Jurkat, Clone E6-1 (cell line): ENCODE data around the gene BRAF.
"Not testable (repeated sequence)": the region's sequence is repeated elsewhere in the genome, so short reads cannot be mapped to it uniquely, and the experiment has no call there.

Experiments used
- DNase-seq: peaks from one replicate; pipeline ENCODE4 v3.0.0-alpha.2; 2011; ENCODE audit warnings: low read depth, low spot score
- H3K4me3 ChIP-seq: 2 replicates; pipeline ENCODE4 v1.5.1; 2011; ENCODE audit warnings: mild to moderate bottlenecking, low read length, control low read depth, moderate library complexity

Gene BRAF

DNA sequence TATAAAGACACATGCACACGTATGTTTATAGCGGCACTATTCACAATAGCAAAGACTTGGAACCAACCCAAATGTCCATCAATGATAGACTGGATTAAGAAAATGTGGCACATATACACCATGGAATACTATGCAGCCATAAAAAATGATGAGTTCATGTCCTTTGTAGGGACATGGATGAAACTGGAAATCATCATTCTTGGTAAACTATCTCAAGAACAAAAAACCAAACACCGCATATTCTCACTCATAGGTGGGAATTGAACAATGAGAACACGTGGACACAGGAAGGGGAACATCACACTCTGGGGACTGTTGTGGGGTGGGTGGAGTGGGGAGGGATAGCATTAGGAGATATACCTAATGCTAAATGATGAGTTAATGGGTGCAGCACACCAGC, 181.5 kb downstream of the BRAF start:
- not testable (repeated sequence) for H3K4me3 ChIP-seq, DNase-seq

DNA sequence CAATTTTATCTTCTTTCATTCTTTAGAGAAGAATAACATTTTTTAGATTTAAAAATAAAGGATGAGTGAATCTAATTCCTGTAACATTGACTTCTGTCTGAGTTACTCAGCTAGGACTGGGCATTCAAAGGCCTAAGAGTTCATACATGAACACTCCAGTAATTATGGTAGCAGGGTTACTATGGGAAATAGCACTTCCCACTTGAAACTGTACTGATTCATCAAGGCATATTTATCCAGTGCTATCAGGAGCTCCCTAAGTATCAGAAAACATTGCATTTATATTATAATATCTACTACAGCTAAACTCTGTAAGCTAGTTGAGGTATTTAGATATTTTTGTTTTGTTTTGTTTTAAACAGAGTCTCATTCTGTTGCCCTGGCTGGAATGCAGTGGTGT, 186.4 kb downstream of the BRAF start:
- H3K4me3 ChIP-seq, result no peak overlapping the region
- no peak for DNase-seq

DNA sequence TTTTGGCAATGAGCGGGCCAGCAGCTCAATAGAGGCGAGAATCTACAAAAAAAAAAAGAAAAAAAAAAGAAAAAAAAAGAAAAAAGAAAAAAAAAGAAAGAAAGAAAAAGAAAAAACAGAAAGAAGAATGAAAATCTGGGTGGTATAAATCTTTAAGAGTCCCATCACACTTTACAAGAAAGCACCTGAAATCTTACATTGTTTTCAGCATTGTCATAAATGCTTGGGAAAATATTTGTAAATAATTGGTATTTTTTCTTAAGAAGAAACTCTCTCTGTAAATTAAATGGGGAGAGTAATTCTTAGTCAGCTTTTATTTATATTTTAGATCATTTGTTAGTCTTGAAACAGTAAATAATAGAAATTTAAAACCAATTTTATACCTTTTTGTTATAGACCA, 190.0 kb downstream of the BRAF start:
- H3K4me3 ChIP-seq, result no peak overlapping the region
- no peak for DNase-seq

DNA sequence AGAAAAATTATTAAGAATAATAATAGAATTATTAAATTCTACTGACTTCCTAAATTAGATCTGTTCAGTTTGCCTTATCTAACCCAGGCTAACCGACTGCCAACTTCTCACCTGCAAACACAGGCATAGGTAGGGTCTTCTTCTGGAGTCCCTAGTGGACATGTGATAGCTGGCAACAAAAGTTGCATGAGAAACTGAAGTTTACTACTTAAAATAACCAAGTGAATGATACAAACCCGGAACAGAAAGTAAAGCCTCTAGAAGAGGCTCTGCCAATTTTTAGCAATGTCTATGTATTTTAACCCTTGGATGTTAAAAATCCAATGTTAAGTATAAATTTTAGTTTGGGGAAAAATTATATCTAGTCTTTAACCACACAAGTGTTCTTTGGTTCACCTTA, 190.6 kb downstream of the BRAF start:
- H3K4me3 ChIP-seq, result no peak overlapping the region
- DNase-seq, result no peak

DNA sequence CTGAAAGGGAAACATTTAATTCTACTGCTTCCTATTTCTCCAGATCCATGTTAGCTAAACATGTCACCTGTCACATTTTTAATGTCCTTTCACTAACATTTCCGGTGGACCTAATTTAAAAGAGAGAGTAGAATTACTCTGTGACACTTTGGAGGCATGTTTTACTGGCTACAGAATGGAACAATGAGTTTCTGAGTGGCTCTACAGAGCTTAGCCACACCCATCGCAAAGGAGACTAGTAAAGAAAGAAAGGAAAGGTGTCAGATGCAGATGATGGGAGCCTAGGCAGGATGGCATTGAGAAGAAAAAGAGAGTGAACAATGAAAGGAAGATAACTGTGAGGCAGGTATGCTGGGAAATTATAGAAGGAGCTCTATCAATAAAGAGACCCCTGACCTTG, 192.3 kb downstream of the BRAF start:
- no peak for DNase-seq
- no peak overlapping the region for H3K4me3 ChIP-seq

DNA sequence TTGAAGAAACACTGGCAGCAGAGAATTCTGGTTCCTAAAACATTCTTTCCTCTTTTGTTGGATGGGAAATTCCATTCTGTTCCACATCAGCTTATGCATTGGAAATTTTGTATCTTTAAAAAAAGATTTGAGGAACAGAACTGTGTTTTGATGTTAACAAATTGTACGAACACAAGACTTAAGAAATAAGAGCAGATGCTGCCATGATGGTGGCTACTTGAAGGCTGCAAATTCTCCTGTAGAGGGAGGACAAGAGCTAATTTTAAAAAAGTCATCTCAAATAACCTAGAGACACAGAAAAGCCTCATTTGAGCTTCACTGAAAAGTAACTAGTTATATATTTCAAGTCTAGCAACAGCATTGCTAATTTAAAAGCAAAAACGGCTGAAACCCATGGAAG, 198.4 kb downstream of the BRAF start:
- peak; percentile 19 for DNase-seq
- H3K4me3 ChIP-seq, result no peak overlapping the region

DNA sequence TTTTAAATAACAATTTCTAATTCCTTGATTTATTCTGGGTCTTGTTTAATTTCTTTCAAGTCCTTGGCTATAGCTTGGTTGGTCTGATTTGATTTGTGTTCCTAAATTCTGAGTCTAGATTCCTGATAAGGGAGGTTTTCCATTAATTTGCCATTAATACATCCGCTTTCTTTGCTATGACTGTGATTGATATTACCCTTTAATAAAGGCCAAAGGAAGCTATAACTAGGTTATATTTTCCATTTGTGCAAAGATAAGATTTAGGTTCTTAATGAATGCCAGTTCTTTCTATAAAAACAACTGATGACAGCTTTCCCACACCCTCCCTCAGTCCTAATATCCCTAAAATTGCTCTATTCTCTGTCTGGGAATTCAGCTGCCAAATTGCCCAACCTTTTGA, 200.0 kb downstream of the BRAF start:
- H3K4me3 ChIP-seq, result no peak overlapping the region
- no peak for DNase-seq

DNA sequence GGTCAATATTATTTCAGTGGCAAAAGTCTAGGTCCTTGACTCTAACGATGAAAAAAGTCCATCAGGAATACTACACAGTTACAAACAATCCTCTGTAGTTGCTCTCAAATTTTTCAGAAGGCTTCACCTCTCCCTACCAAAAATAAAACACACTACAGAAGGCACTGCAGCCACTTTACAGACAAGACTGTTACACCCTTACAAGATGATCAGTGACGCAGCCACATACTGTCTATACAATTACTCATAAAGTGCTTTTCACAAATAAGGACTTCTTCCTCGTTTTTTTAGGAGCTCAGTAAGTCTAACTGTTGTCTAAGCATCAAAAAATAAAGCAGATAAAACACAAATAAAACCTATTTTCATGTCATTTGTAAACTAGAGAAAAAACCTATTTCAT, 201.2 kb downstream of the BRAF start:
- no peak overlapping the region for H3K4me3 ChIP-seq
- DNase-seq, result no peak

DNA sequence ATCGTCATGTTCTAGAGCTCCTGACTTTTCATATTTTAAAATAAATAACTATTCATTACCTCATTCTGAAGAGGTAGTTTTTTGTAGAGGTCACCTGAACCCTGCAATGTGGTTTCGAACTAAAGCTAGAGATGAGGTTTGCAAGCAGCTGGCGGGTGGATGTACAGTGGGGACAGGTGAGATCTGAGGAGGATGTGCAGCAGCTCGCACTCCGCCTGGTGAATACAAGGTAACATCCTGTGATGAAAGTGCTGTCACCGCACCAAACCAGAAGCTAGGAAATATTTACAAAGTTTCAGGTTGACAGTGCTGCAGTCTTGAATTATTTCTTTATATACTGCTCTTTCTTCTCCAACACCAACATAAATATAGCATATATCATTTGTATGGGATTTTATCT, 201.7 kb downstream of the BRAF start:
- no peak overlapping the region for H3K4me3 ChIP-seq
- no peak for DNase-seq

DNA sequence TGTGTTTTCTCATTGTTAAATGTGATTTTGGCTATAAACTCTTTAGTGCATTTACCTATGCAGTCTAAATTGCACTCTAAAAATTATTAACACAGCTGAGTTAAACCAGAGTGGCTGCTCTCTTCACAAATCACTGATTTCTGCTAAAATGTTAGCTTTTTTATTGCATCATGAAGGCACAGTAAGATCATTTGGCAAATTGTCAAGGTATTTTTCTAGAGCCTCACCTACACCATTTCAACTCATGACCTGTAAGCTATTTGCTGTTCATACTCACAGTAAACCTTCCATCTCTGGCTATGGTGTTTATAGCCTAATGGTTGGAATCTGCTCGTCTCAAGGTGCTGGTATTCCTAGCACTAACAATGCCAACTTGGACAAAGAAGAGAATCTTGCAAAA, 202.5 kb downstream of the BRAF start:
- H3K4me3 ChIP-seq, result no peak overlapping the region
- DNase-seq, result no peak

DNA sequence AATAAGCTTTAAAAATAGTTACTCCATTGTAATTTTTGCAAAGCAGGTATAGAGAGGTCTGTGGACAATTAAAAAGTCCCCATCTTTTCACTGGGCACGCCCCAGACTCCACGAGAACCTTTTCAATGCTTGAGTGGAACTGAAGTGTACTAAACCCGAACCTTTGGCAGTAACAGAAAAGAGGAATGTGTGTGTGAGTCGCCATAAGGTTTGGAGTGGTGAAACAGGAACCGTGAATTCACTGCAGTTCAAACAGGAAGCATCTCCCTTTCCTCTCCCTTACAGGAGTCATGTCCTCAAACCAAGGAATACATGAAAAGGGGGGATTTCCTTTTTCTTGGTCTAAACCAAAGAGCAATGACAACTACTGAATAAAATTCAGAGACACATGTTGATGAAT, 205.0 kb downstream of the BRAF start:
- DNase-seq, result no peak
- H3K4me3 ChIP-seq, result no peak overlapping the region

DNA sequence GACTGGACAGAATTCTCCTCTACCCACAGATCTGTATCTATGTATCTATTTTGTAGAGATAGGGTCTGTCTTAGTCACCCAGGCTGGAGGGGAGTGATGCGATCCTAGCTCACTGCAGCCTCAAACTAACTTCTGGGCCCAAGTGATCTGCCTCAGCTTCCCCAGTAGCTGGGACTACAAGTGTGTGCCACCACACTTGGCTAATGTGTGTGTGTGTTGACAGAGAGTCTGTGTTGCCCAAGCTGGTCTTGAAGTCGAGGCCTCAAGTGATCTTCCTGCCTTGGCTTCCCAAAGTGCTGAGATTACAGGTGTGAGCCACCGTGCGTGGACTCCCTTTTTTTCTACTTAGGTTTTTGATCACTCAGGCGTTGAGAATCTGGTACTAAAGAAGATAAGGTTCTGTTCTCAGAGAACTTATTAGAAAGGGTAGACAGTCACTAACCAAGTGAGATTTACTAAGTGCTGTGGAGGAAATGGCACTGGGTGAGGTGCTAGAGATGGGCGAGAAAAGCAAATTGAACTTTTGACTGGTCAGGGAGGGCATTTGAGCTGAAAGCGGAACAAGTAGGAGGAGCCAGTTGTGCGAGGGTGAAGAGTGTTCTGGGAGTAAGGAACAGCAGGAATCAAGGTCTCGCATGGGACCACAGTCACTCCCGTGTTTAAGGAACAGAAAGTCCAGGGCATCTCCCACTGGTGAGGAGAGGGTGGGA, 210.2 kb downstream of the BRAF start:
- DNase-seq, result no peak
- H3K4me3 ChIP-seq, result no peak overlapping the region

DNA sequence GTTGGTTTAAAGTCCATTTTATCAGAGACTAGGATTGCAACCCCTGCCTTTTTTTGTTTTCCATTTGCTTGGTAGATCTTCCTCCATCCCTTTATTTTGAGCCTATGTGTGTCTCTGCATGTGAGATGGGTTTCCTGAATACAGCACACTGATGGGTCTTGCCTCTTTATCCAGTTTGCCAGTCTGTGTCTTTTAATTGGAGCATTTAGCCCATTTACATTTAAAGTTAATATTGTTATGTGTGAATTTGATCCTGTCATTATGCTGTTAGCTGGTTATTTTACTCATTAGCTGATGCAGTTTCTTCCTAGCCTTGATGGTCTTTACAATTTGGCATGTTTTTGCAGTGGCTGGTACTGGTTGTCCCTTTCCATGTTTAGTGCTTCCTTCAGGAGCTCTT, 212.3 kb downstream of the BRAF start:
- DNase-seq, H3K4me3 ChIP-seq: not testable (repeated sequence)

DNA sequence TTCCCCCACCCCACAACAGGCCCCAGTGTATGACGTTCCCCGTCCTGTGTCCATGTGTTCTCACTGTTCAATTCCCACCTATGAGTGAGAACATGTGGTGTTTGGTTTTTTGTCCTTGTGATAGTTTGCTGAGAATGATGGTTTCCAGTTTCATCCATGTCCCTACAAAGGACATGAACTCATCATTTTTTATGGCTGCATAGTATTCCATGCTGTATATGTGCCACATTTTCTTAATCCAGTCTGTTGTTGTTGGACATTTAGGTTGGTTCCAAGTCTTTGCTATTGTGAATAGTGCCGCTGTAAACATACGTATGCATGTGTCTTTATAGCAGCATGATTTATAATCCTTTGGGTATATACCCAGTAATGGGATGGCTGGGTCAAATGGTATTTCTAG, 216.0 kb downstream of the BRAF start:
- H3K4me3 ChIP-seq, DNase-seq: not testable (repeated sequence)

DNA sequence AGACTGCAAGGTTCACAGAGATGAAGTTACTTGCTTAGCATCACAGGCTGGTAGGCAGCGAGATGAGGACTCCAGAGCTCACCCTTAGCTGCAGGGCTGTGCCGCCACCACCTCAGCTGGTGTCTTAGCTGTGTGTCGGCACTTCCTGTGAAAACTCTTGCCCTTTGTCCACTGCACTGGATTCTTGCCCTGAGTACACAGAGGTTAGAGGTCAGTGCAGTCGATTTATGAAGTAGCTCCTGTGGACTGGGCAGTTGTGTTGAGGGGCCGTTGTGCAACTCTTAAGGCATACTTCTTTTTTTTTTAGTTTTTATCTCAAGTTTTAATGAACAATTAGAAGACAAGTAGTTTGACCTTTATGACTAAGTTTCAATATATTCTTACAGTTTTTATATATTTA, 217.6 kb downstream of the BRAF start:
- no peak overlapping the region for H3K4me3 ChIP-seq

DNA sequence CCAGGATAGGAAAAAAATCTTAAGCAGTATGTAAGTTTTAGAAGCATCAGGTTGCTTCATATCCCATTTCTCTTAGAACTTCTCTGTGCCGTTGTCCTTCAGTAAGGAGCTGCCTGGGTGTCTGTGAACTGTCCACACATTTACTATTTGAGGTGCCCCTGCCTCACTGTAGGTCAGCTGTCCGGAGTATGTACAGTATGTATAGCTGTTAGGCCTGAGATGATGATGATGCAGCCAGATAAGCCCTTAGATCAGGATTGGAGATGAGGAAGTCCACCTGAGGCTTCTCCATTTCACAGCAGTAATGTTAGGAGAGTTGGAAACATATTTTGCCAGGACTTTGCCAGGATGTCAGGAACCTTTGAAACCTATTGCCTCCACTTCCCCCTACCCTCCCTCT, 220.5 kb downstream of the BRAF start:
- H3K4me3 ChIP-seq, result no peak overlapping the region
- no peak for DNase-seq

More for the DNA sequence above, 217.6 kb downstream of the BRAF start:
- no peak for DNase-seq

DNA sequence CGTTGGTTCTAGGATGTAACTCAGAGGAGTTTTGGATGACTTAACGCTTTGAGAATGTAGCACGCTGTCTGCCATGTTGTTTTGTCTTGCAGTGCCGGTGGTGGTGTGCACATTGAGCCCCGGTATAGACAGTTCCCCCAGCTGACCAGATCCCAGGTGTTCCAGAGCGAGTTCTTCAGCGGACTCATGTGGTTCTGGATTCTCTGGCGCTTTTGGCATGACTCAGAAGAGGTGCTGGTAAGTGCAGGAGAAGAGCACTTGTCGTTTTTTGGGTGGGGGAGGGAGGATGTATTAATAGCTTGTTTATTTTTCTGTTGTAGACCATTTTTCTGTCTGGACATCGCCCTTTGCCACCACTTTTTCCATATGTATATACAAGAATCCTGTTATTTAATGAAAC, 222.0 kb downstream of the BRAF start:
- DNase-seq, result no peak

DNA sequence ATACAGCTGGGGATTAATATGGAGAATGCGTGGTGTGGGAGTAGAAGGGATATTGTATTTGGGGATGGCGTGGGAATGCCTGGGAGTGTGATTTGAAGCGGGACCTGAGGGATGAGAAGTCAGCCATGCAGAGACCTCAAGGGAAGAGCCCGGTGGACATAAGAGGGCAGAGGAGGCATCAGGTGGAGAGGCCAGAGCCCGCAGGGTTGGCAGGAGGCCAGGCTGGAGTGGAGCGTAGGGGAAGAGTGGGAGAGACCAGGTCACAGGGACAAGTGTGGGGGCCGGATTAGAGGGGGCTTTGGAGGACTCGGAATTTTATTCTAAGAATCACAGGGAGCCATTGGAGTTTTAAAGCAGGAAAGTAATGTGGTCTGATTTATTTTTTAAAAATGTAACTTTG, 226.3 kb downstream of the BRAF start:
- no peak overlapping the region for H3K4me3 ChIP-seq
- DNase-seq, result no peak

More for the DNA sequence above, 222.0 kb downstream of the BRAF start:
- no peak overlapping the region for H3K4me3 ChIP-seq

DNA sequence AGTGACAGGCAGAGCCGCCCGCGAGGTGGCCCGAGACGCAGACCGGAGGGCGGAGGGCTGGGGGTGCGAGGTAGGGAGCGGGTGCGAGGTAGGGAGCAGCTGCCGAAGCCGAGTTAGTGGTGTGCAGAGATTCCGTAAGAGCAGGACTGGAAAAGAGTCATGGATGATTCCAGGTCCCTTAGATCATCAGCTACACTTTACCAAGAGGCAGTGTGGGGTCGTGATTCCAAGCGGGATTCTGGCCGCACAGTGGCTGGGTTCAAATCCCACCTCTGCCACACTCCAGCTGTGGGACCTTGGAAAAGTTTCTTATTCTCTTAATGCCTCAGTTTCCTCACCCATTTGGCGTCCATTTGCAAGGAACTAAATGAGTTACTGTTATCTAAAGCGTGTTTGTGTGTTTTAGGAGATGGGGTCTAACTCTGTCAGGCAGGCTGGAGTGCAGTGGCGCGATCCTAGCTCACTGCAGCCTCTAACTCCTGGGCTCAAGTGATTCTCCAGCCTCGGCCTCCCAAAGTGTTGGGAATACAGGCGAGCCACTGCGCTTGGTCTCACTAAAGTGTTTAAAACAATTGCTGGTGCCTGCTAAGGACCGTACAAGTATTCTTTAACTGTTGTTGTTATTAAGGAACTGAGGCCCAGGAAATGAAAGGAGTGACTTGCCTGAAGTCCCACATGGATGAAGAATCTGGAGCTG, 227.1 kb downstream of the BRAF start:
- peak overlapping the region; percentile 81 for H3K4me3 ChIP-seq
- DNase-seq, result no peak

DNA sequence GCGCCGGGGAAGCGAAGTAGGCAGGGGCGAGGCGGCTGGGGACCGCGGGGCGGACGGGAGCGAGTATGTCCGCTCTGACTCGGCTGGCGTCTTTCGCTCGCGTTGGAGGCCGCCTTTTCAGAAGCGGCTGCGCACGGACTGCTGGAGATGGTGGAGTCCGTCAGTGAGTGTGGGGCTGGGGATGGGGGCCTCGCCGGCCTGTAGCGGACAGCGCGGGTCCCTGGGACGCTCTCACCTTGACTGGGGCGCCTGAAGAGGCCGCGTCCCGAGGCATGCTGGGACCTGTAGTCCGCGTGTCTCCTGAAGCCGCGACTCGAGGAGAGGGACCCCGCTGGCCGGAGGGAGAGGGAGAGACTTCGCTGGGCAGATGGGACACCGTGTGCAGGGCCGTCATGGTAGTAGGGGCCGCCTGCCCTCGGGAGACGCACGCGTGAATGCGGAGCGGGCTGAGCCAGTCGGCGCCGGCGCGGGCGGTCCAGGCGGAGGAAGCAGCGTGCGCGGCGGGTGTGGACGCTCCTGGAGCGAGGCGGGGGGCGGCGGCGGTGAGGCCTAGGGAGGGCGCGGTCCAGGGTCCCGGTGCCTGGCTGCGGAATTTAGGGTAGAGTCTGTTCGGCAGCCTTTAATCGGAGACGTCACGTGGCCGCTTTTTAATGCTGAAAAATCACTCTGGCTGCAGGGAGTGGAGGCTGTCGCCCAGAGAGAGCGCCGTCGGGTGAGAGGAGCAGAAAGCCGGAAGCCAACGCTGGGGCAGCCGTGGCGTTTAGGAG, 227.9 kb downstream of the BRAF start, which contains the start of gene NDUFB2:
Gene NDUFB2 (plus strand): TSS at position 29 of the 767 bp plus-strand sequence. CDS start 37 bp downstream, at position 66.
- DNase-seq, result peak; percentile 59
- peak within 1 kb of the TSS; percentile 81 for H3K4me3 ChIP-seq
